Activated CD8-positive, alpha-beta memory T cell treated with anti-CD3 and anti-CD28 coated beads for 1 hour (primary cell): ENCODE data around the gene PCDHA4.
"Not testable (repeated sequence)": the region's sequence is repeated elsewhere in the genome, so short reads cannot be mapped to it uniquely, and the experiment has no call there.

ENCODE experiments used
- DNase-seq, 2 donors: peaks; one replicate each; pipeline ENCODE4 v3.0.0-alpha.2; 2020; ENCODE audit warnings: low read depth in 1 of 2; ENCODE audit errors: extremely low read depth in 1 of 2

PCDHA4 gene

GRCh38 chr5:140806834-140807775 is at the start of gene PCDHA4:
Gene PCDHA4 (plus strand): TSS chr5:140807068.
- no peak for DNase-seq

DNA sequence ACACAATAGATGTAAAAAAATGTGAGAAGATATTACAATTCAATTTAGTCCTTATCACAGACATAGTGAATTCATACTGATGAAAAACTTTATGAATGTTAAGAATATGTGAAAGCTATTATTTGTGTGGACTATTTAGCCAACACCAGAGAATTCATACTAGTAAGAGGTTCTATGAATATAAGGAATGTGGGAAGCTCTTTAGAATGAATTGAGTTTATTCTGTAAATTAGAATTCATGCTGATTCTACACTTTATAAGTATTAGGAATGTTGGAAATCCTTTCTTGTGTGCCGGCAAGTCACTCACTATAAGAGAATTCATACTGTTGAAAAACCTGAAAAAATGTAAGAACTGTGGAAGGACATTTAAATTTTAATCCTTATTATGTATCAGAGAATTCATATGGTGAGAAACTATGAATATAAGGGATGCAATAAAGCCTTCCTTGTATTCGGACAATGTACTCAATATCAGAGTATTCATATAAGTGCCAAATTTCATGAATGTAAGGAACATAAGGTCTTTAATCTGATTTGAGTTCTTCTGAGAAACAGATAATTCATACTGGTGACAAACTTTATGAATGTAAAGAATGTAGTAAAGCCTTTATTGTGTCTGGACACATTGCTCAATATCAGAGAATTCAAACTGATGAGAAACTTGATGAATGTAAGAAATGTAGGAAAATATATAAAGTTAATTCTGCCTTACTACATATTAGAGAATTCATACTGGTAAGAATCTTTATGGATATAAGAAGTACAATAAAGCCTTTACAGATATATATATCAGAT is 42.5 kb upstream of the PCDHA4 start:
- DNase-seq, result no peak

DNA sequence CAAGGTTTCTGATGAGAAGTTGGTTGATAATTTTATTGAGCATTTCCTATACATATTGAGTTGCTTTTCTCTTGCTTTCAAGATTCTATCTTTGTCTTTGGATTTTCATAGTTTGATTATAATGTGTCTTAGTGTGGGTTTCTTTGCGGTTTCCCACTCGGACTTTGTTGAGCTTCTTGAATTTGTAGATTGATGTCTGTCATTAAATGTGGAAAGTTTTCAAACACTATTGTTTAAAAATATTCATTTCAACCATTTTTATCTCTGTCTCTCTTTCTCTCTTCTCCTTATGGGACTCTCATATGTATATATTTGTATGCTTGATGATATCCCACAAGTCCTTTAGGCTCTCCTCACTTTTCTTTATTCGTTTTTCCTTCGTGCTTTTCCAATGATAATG is 39.4 kb upstream of the PCDHA4 start:
- no peak for DNase-seq

- no peak for DNase-seq
These were observed 26.4 kb upstream of the PCDHA4 start for GRCh38 chr5:140780512-140780911.

DNA sequence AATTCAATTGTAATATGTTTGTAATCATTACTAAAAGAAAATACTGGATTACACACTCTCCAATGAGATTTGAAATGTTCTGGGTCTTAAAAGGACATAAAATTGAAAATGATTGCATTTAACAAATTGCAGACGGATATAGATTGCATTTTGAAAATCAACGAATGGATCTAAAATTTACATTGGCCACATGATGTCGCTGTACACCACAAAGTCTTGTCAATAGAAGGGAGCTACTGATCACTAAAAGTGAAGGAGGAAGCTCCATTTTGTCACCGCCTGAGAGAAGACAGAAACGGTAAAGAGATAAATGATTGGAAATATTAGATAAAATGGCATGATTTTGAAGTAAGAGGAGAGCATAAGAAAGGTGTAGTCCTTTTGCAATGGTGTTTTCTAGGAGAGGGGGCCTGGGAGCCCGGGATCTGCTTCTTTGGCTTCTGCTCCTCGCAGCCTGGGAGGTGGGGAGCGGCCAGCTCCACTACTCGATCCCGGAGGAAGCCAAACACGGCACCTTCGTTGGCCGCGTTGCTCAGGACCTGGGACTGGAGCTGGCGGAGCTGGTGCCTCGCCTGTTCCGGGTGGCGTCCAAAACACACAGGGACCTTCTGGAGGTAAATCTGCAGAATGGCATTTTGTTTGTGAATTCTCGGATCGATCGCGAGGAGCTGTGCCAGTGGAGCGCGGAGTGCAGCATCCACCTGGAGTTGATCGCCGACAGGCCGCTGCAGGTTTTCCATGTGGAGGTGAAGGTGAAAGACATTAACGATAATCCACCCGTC is 20.8 kb upstream of the PCDHA4 start, which contains the start of gene PCDHA1:
Gene PCDHA1, plus strand, starts transcription at position 236 of the 782 bp plus-strand sequence.
- no peak for DNase-seq

DNA sequence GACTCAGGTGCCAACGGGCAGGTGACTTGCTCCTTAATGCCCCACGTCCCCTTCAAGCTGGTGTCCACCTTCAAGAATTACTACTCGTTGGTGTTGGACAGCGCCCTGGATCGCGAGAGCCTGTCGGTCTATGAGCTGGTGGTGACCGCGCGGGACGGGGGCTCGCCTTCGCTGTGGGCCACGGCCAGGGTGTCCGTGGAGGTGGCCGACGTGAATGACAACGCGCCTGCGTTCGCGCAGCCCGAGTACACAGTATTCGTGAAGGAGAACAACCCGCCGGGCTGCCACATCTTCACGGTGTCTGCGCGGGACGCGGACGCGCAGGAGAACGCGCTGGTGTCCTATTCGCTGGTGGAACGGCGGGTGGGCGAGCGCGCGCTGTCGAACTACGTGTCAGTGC is 19.4 kb upstream of the PCDHA4 start:
- DNase-seq, result not testable (repeated sequence)

DNA sequence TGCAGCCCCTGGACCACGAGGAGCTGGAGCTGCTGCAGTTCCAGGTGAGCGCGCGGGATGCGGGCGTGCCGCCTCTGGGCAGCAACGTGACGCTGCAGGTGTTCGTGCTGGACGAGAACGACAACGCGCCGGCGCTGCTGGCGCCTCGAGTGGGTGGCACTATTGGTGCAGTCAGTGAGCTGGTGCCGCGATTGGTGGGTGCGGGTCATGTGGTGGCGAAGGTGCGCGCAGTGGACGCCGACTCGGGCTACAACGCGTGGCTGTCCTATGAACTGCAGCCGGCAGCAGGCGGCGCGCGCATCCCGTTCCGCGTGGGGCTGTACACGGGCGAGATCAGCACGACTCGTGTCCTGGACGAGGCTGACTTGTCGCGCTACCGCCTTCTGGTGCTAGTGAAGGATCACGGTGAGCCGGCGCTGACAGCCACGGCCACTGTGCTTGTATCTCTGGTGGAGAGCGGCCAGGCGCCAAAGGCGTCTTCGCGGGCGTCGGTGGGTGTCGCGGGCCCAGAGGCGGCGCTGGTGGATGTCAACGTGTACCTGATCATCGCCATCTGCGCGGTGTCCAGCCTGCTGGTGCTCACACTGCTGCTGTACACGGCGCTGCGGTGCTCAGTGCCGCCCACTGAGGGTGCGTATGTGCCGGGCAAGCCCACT is 18.9 kb upstream of the PCDHA4 start:
- DNase-seq, result not testable (repeated sequence)

GRCh38 chr5:140791089-140791488 is 15.8 kb upstream of the PCDHA4 start:
- DNase-seq, result no peak

DNA sequence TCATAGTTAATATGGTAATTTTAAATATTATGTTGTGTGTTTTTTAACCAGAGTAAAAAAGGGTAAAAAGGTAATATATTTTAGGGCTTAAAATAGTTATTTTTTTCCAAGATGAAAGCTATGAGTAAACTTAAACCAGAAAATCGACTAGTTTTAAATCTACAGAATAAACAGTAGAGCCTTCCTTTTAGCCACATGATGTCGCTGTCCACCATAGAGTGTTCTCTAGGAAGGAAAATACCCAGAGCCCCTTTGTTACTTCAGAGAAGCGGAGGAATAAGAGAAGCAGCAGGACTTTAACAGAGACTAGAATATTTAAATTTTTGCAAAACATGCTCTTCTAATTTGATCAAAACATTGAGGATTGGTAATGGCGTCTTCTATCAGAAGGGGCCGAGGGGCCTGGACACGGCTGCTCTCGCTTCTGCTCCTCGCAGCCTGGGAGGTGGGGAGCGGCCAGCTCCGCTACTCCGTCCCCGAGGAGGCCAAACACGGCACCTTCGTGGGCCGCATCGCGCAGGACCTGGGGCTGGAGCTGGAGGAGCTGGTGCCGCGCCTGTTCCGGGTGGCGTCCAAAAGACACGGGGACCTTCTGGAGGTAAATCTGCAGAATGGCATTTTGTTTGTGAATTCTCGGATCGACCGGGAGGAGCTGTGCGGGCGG is 12.1 kb upstream of the PCDHA4 start, which contains the start of gene PCDHA2:
Gene PCDHA2, plus strand, starts transcription at position 258 of the 664 bp plus-strand sequence.
- no peak for DNase-seq

GRCh38 chr5:140795259-140795641 is 11.6 kb upstream of the PCDHA4 start:
- no peak for DNase-seq

DNA sequence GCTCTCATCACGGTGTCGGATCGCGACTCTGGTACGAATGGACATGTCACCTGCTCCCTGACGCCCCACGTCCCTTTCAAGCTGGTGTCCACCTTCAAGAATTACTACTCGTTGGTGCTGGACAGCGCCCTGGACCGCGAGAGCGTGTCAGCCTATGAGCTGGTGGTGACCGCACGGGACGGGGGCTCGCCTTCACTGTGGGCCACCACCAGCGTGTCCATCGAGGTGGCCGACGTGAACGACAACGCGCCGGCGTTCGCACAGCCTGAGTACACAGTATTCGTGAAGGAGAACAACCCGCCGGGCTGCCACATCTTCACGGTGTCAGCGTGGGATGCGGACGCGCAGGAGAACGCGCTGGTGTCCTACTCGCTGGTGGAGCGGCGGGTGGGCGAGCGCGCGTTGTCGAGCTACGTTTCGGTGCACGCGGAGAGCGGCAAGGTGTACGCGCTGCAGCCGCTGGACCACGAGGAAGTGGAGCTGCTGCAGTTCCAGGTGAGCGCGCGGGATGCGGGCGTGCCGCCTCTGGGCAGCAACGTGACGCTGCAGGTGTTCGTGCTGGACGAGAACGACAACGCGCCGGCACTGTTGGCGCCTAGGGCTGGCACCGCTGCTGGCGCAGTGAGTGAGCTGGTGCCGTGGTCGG is 10.7 kb upstream of the PCDHA4 start:
- not testable (repeated sequence) for DNase-seq

DNA sequence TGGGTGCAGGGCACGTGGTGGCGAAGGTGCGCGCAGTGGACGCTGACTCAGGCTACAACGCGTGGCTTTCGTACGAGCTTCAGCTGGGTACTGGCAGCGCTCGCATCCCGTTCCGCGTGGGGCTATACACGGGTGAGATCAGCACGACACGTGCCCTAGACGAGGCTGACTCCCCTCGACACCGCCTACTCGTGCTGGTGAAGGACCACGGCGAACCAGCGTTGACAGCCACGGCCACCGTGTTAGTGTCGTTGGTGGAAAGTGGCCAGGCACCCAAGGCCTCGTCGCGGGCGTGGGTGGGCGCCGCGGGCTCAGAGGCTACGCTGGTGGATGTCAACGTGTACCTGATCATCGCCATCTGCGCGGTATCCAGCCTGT is 10.2 kb upstream of the PCDHA4 start:
- no peak for DNase-seq

- DNase-seq, result no peak
These were observed 5.9 kb upstream of the PCDHA4 start, which contains the start of gene PCDHA3 for GRCh38 chr5:140800816-140801493. Gene PCDHA3 (plus strand): TSS chr5:140801057.

GRCh38 chr5:140801494-140801841 is 5.4 kb upstream of the PCDHA4 start:
- DNase-seq, result no peak

DNA sequence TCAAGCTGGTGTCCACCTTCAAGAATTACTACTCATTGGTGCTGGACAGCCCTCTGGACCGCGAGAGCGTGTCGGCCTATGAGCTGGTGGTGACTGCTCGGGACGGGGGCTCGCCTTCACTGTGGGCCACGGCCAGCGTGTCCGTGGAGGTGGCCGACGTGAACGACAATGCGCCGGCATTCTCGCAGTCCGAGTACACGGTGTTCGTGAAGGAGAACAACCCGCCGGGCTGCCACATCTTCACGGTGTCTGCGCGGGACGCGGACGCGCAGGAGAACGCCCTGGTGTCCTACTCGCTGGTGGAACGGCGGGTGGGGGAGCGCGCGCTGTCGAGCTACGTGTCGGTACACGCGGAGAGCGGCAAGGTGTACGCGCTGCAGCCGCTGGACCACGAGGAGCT is 4.5 kb upstream of the PCDHA4 start:
- DNase-seq, result not testable (repeated sequence)

GRCh38 chr5:140802781-140803271 is 4.0 kb upstream of the PCDHA4 start:
- DNase-seq, result no peak

- not testable (repeated sequence) for DNase-seq
These were observed 1.5 kb downstream of the PCDHA4 start for GRCh38 chr5:140808241-140808888.

DNA sequence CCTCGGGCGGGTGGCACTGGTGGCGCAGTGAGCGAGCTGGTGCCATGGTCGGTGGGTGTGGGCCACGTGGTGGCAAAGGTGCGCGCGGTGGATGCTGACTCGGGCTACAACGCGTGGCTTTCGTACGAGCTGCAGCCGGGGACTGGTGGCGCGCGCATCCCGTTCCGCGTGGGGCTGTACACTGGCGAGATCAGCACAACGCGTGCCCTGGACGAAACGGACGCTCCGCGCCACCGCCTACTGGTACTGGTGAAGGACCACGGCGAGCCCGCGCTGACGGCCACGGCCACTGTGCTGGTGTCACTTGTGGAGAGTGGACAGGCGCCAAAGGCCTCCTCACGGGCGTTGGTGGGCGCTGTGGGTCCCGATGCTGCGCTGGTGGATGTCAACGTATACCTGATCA is 2.0 kb downstream of the PCDHA4 start:
- no peak for DNase-seq
